ENCODE data around the gene MSI2.

DNA sequence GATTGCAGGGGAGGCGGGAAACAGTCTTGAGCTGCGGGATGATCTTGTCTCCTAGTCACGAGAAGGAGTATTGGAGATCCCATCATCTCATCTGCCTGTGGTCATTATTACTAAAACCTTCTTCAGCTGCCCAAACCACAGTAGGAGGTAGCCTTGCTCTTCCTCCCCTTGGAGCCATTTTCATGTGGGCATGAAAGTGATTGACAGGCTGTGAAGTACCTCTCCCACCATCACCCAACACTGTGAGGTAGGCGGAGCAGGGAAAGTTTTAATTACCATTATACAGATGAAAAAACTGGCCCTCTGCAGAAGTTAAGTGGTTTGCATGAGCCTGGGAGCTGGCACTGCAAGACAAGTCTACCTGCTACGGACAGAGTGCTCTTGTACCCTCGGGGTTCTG, 237.3 kb downstream of the MSI2 start:
- TF ChIP-seq, protein P1, sequence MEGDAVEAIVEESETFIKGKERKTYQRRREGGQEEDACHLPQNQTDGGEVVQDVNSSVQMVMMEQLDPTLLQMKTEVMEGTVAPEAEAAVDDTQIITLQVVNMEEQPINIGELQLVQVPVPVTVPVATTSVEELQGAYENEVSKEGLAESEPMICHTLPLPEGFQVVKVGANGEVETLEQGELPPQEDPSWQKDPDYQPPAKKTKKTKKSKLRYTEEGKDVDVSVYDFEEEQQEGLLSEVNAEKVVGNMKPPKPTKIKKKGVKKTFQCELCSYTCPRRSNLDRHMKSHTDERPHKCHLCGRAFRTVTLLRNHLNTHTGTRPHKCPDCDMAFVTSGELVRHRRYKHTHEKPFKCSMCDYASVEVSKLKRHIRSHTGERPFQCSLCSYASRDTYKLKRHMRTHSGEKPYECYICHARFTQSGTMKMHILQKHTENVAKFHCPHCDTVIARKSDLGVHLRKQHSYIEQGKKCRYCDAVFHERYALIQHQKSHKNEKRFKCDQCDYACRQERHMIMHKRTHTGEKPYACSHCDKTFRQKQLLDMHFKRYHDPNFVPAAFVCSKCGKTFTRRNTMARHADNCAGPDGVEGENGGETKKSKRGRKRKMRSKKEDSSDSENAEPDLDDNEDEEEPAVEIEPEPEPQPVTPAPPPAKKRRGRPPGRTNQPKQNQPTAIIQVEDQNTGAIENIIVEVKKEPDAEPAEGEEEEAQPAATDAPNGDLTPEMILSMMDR (IDR thresholded peaks at IDR 0.05) = no peak
- no peak for TF ChIP-seq EP300 (IDR thresholded peaks at IDR 0.05)
- TF ChIP-seq POLR2A (IDR thresholded peaks at IDR 0.05) = no peak

Data from gastroesophageal sphincter (tissue), 3 donors.